NCI-H2107 treated with DMSO at 0.1 percent for 48 hours (cell line): ENCODE measurements around the gene UTP18.
"Not testable (repeated sequence)": the region's sequence is repeated elsewhere in the genome, so short reads cannot be mapped to it uniquely, and the experiment has no call there.

Experiments
- DNase-seq: peaks from one replicate; lab custom pipeline; 2025; ENCODE audit not compliant: unreplicated experiment; lab: John Stamatoyannopoulos, UW

Gene UTP18

GRCh38 chr17:51330861-51331503, 70.6 kb downstream of the UTP18 start:
- DNase-seq = not testable (repeated sequence)

GRCh38 chr17:51335006-51335590, 74.8 kb downstream of the UTP18 start:
- DNase-seq = no peak

GRCh38 chr17:51335883-51336822, 75.8 kb downstream of the UTP18 start:
- DNase-seq = no peak

- DNase-seq = no peak
Observed at GRCh38 chr17:51341457-51341856, 81.1 kb downstream of the UTP18 start.

GRCh38 chr17:51342257-51342656, 81.9 kb downstream of the UTP18 start:
- no peak for DNase-seq

GRCh38 chr17:51344532-51344931, 84.2 kb downstream of the UTP18 start:
- no peak for DNase-seq

- DNase-seq = no peak
Observed at GRCh38 chr17:51346218-51346982, 86.1 kb downstream of the UTP18 start.
